HG02981 (cell line): ENCODE data around the gene PGAP6.
"Not testable (repeated sequence)": the region's sequence is repeated elsewhere in the genome, so short reads cannot be mapped to it uniquely, and the experiment has no call there.

Source experiments
- ATAC-seq: cut with Tn5 transposase; IDR thresholded peaks from one replicate; pipeline ENCODE4 v1.9.1; 2021; ENCODE audit warnings: mild to moderate bottlenecking, moderate library complexity; ENCODE audit not compliant: unreplicated experiment

Gene PGAP6

DNA sequence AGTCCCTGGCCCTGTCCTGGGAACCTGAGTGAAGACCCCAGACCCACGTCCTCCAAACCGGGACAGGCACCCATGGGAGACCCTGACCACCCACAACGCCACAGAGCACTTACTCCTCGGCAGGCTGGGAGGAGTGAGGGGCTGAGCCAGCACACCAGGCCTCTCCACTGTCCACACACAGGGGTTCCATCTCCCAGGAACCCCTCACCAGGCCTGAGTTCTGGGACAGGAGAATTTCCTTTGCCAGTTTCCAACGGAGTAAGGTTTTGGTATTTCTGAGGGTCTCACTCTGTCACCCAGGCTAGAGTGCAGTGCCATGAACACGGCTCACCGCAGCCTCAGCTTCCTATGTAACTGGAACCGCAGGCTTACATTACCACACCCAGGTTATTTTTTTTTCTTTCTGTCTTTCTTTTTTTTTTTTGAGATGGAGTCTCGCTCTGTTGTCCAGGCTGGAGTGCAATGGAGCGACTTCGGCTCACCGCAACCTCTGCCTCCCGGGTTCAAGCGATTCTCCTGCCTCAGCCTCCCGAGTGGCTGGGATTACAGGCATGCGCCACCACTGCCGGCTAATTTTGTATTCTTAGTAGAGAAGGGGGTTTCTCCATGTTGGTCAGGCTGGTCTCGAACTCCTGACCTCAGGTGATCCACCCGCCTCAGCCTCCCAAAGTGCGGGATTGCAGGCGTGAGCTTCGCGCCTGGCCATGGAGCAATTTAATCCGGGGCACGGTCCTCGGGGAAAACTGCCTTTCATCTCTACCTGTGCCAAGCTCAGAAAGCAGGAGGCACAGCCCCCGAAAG, 1.6 kb downstream of the PGAP6 start:
- no peak for ATAC-seq

DNA sequence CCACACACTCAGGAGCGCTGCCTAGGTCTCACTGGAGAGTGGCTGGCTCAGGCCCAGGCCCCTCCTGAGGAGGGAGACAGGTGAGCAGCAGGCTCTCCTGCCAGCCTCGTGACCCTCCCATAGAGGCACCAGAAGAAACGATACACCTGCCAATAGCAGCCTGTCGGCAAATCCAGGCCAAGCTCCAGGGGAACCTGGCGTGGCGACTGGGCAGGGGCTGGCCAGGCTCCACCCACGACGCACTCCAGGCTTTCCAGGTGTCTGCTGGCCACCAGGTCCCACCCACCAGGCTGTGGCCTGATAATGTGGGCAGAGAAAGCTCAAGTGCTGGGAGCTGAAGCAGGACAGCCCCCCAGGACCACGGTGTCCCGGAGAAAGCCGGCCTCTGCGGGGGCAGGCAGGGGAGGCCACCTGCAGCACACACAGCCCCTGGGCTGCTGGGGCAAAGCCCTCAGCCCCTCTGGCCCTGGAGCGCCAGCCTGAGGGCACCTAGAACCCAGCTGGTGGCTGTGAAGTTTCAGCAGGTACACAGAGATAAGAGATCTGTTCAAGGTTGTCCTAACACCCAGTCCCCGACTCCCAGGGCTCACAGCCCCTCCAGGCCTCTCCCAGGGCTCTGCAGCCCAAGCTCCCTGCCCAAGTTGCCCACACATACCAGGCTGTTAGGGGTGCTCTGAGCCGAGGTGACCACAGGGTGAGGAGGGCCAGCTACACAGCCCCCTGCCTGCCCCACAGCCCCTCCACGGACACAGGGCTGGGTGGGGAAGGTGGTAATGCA, 2.4 kb downstream of the PGAP6 start:
- ATAC-seq = no peak

DNA sequence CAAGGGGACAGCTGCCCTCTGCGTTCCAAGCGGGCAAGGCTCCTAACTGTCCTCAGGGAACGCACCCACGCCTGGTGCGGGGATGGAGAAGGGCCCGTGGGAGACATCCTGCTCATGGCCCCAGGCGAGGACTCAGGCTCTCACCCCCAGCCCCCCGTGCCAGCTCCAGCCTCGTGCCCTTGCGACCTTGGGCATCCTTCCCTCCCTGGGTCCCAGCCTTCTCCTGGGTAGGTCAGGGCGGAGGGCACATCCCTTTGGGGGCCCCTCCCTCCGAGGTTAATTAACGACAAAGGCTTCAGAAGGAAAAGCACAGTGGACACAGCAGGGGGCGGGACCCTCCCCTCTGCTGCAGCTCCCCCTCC, 3.0 kb downstream of the PGAP6 start:
- ATAC-seq = no peak

DNA sequence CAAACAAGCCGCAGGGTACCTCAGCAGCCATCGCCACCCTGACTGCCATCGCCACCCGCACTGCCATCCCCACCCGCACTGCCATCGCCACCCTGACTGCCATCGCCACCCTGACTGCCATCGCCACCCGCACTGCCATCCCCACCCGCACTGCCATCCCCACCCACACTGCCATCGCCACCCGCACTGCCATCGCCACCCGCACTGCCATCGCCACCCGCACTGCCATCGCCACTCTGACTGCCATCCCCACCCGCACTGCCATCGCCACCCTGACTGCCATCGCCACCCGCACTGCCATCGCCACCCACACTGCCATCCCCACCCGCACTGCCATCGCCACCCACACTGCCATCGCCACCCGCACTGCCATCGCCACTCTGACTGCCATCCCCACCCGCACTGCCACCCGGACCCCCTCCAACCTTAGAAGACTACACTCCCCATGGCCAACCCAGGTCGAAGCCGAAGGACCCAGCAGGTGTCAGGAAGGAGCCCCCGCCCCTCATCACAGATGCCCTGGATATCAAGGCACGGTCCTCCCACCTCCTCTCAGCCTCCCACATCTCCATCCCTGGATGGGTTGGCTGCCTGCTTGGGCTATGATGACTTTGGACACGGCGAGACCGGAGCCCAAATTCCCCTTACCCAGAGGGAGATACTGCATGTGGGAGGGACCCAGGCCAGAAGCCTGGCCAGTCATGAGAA, 3.5 kb downstream of the PGAP6 start:
- not testable (repeated sequence) for ATAC-seq

DNA sequence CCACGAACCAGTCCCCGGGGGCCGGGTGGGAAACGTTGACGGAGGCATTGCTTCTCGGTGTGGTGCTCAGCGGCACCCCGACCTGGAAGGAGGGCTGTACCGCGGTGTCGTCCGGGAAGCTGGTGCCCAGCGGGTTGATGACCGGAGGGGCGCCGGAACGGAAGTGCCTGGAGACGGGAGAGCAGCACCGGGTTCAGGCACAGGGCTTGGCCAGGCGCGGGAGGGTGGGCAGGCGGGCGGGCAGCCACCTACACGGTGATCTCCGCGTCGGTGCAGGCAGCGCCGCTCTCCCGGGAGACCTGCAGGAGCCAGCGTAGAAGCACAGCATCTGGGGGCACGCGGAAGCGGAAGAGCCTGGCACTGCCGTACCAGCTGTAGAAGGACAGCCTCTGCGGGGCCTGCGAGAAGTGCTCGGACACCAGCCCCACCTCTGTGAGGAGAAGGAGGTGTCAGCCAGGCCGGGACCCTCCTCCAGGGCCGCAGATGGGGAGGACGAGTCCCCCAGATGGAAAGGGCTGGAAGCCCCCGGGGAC, 4.3 kb downstream of the PGAP6 start:
- ATAC-seq = no peak

DNA sequence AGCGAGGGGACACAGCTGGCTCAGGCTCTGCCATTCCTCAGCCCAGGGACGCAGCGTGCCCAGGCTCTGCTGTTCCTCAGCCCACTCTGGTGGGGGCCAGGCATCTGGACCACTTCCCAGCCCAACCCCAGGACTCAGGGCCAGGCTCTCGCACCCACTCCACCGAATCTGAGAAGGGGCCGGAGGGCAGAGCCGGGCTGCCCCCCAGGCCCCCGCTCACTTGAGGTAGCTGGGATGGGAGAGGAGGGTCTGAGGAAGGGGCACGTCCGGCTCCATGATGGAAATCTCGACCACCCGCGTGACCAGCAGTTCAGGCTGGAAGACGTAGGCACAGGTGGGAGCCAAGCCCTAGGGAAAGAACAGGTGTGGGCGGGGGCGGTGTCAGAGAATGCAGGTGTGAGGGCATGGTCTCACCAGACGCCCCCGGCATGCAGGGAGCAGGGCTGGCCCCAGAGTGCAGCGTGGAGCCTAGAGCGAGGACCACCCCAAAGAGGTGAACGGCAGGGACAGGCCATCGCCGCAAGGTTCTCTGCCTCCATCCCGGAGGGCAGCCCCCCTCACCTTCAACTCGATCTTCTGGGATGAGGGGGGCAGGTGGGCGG, 4.9 kb downstream of the PGAP6 start:
- no peak for ATAC-seq

DNA sequence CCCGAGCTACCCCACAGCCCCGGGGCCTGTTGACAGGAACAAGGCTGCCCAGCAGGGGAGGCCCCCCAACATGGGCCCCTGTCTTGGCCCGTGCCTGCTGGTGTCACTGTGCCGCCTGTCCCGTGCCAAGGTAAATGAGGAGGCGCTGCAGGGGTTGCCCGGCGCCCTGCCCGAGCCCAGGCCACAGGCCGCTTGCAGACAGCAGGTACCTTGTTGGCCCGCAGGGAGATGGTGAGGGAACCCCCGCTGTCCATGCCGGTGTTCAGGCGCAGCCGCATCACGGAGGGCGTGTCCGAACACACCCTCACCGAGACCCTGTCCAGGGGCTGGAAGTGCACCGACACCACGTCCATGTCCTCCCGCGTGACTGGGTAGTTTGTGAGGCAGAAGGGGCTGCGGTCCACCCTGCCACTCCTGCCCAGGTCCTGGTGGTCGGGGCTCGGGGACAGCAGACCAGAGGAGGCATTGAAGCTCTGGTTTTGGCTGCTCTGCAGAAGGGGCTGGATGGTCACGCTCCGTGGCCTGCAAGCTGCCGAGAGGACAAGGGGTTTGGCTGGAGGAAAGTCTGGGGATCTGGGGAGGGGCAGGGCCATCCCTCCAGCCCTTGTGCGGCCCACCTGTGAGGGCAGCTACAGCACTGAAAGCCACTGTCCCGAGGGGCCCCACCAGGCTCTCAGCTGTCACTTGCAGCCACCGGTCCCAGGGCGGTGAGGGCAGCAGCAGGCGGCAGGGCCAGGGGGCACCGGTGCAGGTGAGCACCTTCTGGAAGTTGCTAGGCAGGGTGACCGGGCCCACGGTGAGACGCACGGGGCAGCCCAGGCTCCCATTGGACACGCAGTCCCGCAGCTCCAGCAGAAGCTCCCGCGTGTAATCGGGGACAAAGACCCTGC, 5.6 kb downstream of the PGAP6 start:
- no peak for ATAC-seq

DNA sequence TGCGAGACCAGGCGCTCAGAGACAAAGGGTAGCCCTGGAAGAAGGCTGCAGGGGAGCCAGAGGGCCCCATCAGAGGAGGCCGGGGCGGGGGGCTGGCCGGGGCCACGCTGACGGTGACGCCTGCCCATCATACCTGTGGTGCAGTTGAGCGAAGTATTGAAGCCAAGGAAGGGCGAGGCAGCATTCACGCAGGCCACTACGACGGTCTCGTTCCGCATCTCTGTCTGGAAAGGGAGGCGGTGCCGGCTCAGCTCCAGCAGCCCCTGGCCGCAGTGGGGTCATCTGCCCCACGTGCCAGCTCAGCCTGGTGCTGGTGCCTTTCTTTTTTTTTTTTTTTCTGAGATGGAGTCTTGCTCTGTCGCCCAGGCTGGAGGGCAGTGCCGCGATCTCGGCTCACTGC, 6.6 kb downstream of the PGAP6 start:
- no peak for ATAC-seq

DNA sequence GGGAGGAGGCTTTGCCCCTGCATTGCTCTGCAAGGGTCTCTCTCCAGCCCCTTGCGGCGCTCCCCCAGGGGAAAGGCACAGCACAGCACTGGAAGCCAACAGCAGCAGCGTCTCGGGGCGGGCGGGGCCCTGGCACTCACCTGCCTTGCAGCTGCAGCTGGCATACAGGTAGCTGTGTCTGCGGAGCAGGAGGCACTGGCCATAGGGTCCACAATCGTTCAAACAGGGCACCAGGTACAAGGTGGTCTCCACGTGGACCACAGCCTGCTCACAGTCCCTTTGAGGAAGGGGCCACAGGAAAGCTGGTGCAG, 7.2 kb downstream of the PGAP6 start:
- ATAC-seq = no peak

DNA sequence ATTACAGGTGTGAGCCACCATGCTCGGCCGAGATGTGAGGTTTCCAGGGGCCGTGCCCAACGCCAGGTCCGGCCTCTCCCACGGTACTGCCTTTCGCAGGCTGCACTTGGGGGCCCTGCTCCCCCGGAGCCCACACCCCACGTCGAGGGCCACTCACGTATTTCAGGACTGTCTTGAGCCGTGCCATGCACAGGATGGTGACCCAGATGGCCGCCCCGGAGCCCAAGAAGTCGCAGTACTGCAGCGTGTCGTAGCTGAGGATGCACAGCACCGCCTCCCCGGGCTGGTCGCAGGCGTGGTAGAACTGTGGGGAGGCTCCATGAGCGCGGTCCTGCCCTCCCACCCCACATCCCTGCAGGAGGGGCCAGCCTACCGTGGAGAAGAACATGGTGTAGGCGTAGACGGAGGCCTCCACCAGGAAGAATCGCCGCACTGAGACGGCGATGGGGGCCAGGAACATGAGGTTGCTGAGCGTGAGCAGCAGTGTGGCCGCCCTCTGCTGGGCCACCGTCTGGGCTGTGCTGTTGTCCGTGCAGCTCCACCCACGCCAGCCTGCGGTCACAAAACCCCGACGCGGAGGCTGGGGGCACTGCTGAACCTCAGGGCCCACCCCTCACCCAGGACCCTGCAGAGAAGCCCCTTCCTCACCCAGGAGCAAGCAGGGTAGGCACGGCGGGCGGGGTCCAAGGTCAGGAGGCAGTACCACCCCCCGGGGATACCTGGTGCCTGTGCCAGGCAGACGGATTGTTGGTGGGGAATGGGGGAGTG, 7.7 kb downstream of the PGAP6 start:
- no peak for ATAC-seq

DNA sequence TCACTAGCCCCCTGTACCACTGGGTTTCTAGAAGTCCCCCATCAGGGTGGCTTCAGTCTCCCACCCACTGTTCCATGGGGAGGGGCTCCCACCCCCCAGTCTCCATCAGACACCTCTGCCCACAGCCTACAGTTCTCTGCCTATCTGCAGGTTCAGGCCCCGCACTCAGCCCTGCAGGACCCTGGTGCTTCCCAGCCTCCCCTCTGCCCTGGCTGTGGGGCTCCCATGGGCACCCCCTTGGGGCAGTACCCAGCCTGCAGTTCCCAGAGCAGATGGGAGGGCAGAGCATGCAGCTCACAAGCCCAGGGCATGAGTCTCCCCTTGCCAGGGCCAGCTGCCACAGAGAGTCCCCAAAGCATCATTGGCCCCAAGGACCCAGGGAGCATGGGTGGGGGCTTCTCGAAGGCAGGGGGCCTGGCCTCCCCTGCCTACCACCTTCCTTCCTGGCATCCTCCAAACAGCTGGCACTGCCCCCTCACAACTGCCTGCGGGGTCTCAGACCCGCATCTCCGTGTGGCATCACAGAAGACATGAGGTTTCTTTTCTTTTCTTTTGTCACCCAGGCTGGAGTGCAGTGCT, 8.7 kb downstream of the PGAP6 start:
- ATAC-seq = no peak

DNA sequence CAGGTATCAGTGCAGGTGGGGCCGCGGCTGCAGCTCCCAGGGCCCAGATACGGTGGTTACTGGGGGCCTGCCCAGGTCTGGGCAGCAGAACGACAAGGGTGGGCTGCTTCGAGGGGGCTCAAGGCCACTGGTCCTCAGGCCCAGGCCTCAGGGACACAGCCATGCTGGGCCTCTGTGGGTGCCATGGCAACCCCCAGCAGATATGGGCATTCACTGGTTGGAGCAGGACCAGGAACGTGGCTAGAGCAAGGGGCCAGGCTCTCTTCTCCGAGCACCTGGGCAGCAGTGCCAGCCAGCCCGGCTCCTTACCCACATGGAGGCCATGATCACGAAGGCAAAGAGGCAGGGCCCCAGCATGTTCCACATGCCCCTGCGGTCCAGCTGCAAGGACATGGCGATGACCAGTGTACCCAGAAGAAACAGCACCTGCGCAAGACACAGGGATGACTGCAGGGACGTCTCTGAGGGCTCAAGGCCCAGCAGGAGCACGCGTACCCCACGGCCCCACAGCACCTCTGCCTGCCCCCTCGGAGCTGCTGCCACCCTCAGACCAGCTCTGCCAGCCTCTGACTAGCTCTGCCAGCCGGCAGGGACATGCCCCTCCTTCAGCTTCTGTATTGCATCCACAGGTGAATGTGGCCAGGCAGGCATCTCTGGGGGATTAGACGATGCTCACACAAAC, 9.3 kb downstream of the PGAP6 start:
- ATAC-seq = no peak

DNA sequence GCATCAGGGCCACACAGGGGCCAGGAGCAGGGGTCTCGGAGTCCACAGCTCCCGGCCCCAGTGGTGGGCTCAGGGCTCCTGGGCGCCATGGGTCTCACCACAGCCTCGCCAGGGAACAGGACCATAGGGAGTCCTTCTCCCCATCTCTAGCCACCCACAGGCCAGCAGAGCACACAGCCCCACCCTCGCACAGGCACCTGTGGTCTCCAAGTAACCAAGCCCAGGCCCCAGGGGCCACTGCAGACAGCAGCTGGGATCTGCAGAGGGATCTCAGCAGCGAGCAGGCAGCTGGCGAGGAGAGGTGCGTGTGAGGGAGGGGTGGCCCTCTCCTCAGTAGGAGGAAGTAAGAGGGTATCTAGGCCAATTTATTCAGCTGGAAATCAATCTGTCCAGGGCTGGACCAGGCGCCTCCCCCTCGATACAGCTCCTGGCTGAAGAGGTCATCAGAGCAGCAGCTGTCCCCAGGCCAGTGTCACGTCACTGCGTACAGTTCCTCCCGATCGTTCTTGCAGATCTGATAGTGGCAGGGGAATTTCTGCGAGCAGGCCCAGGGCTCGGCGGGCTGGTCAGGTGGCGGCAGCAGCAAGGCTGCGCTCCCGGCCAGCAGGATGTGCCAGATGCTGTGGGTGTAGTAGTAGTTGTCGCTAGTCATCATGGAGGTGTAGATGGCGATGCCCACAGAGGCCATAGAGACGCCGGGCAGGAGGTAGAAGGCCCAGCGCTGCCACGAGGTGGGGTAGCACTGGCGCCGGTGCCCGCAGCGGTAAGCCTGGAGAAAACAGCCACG, 10.1 kb downstream of the PGAP6 start:
- ATAC-seq = no peak

DNA sequence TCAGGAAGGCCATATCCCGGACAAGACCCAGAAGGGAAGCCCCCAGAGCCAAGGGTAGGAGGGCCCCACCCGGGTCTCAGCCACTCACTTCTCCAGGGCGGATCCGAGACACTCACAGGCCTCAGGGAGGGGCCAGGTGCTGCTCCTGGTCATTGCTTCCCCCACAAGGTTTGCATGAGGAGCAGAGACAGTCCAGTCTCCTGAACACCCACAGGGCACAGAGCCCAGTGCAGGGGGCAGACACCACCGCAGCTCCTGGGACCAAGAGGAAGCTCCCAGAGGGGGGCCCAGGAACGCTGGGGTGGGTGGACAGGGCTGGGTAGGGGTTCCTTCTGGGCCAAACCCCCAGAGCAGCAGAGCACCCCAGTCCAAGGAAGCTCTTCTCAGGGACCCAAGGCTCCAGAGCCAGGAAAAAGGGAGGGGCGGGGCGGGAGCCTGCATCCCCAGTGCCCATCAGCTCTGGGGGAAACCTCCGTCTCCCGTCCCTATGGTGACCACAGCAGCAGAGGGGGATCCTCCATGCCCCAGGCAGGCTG, 10.7 kb downstream of the PGAP6 start:
- ATAC-seq = no peak

DNA sequence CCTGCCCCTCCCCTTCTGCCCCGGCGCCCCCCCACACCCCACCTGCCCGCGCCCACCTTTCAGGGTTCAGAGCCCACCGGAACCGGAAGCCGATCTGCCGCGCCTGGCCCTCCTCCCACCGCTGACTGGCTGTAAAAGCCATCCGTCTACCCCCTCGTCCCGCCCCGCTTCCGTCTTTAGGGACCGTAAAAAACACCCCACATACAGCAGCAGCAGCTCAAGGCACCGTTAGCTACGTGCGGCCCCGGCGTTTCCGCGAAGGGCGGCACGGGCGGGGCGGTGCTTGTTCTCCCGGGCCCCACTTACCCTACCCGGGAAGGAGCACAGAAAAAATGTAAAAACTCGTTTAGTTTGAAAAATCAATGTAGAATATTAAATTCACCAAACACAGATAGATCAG, 11.3 kb downstream of the PGAP6 start, which contains the start of gene MRPL28:
Gene MRPL28, minus strand, starts transcription at position 96 of the 400 bp plus-strand sequence. CDS start 320 bp downstream, outside the sequence.
- peak; percentile 85 for ATAC-seq

DNA sequence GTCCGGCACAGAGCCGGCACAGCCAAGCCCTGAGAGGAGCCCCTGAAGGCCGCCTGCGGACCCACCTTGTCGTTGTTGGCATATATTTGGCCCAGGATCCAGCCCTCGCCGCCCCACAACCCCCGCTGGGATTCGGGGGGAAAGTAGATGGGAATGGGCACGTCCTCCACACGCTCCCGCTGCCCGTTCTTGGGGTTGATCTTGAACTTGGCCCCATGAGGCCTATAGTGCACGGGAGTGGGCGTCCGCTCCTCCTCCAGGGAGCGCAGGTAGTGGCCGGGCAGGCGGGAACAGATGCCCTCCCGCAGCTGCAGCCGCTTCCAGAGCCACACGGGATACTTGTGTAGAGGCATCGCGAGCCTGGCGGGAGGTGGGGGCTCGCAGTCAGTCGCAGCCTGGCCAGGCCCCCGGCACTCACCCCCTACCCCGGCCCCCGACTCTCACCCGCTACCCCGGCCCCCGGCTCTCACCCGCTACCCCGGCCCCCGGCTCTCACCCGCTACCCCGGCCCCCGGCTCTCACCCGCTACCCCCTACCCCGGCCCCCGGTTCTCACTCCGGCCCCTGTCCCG, 11.8 kb downstream of the PGAP6 start:
- no peak for ATAC-seq

DNA sequence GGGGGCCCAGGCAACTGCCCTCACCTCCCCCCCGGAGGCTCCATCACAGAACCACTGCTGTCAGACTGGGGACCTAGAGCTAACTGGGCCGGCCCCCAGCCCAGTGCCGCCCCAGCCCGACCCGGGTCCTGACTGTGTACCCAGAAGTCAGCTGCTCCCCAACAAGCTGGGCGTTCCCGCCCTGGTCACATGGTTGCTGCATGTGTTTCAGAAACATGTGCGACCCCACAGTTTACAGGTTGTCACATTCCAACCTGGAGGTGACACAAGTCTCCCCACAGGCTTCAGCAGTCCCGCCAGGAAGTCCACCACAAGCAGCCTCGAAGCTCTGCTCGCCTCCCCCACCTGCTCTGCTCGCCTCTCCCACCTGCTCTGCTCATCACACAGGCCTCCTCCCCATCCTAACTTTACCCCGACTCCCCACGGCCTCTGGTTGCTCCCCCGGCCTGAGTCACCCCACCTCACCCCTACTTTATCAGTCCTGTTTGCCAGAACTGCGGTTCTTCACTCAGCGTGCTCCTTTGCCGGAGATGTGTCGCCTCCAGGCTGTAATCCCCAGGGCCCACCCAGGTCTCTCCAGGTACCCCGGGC, 12.4 kb downstream of the PGAP6 start:
- ATAC-seq = no peak
